Measurements from ENCODE around the gene SIRT2. TPM values are rescaled to one million over a fixed set of nuclear protein-coding genes. Genes with fewer than 3 reads are reported as not detected.

SIRT2 gene
- total RNA-seq, 2 donors from 2014 or later: 28.0 to 32.9 TPM

GRCh38 chr19:38905620-38906019 lies 6.2 kb upstream of the SIRT2 start:
- H3K9me3 ChIP-seq: no peaks in the 10 kb centered on the region
- no peak for TF ChIP-seq CTCF (IDR thresholded peaks at IDR 0.05)
- no peak overlapping the region for H3K9ac ChIP-seq (ENCODE audit: low read depth in 2 of 2, low read length in 2 of 2)
- no peak overlapping the region for H3K4me3 ChIP-seq
- H3K36me3 ChIP-seq: no peaks in the 10 kb centered on the region
- no peak overlapping the region for H3K27ac ChIP-seq
- H3K4me1 ChIP-seq: no peaks in the 10 kb centered on the region
- H3K27me3 ChIP-seq: no peaks in the 10 kb centered on the region
- intact Hi-C loops (cut with DNase I): no loop called here
- no peak for DNase-seq

GRCh38 chr19:38904581-38905539 lies 5.4 kb upstream of the SIRT2 start:
- Histone ChIP-seq H3K36me3 (no peaks in the 10 kb centered on the region), H3K27ac (no peak overlapping the region), H3K4me1 (no peaks in the 10 kb centered on the region), H3K4me3 (no peak overlapping the region), H3K9ac (ENCODE audit: low read depth in 2 of 2, low read length in 2 of 2) (no peak overlapping the region), H3K27me3 (no peaks in the 10 kb centered on the region), H3K9me3 (no peaks in the 10 kb centered on the region)
- intact Hi-C loops (cut with DNase I): no loop called here
- TF ChIP-seq CTCF (IDR thresholded peaks at IDR 0.05): no peak
- DNase-seq: no peak

- Histone ChIP-seq H3K27ac (no peak overlapping the region), H3K9me3 (no peaks in the 10 kb centered on the region)
Measured at GRCh38 chr19:38901683-38902082, 2.3 kb upstream of the SIRT2 start.

GRCh38 chr19:38900743-38901190 lies 1.3 kb upstream of the SIRT2 start:
- no peaks in the 10 kb centered on the region for H3K36me3 ChIP-seq

More at GRCh38 chr19:38901683-38902082, 2.3 kb upstream of the SIRT2 start:
- DNase-seq: no peak
- Histone ChIP-seq H3K4me1 (no peaks in the 10 kb centered on the region), H3K9ac (ENCODE audit: low read depth in 2 of 2, low read length in 2 of 2) (no peak overlapping the region), H3K36me3 (no peaks in the 10 kb centered on the region), H3K27me3 (no peaks in the 10 kb centered on the region), H3K4me3 (no peak overlapping the region)
- no peak for TF ChIP-seq CTCF (IDR thresholded peaks at IDR 0.05)
- intact Hi-C loops (cut with DNase I): no loop called here

GRCh38 chr19:38900202-38900629 lies 798 bp upstream of the SIRT2 start:
- Histone ChIP-seq H3K27ac (peak overlapping the region; percentile 81), H3K9ac (ENCODE audit: low read depth in 2 of 2, low read length in 2 of 2) (peak overlapping the region; percentile 81 to 95), H3K27me3 (no peaks in the 10 kb centered on the region), H3K9me3 (no peaks in the 10 kb centered on the region), H3K4me1 (no peaks in the 10 kb centered on the region), H3K4me3 (peak overlapping the region; percentile 90), H3K36me3 (no peaks in the 10 kb centered on the region)
- no peak for DNase-seq
- intact Hi-C loops (cut with DNase I): no loop called here
- TF ChIP-seq CTCF (IDR thresholded peaks at IDR 0.05): no peak

More at GRCh38 chr19:38900743-38901190, 1.3 kb upstream of the SIRT2 start:
- TF ChIP-seq CTCF (IDR thresholded peaks at IDR 0.05): no peak
- H3K9me3 ChIP-seq: no peaks in the 10 kb centered on the region
- no peak overlapping the region for H3K27ac ChIP-seq
- no peak overlapping the region for H3K4me3 ChIP-seq
- no peak for DNase-seq
- H3K27me3 ChIP-seq: no peaks in the 10 kb centered on the region
- intact Hi-C loops (cut with DNase I): no loop called here
- no peak overlapping the region for H3K9ac ChIP-seq (ENCODE audit: low read depth in 2 of 2, low read length in 2 of 2)
- H3K4me1 ChIP-seq: no peaks in the 10 kb centered on the region

Measured in colonic mucosa (tissue), 4 donors.